Measurements from ENCODE around the gene CSKMT.

DNA sequence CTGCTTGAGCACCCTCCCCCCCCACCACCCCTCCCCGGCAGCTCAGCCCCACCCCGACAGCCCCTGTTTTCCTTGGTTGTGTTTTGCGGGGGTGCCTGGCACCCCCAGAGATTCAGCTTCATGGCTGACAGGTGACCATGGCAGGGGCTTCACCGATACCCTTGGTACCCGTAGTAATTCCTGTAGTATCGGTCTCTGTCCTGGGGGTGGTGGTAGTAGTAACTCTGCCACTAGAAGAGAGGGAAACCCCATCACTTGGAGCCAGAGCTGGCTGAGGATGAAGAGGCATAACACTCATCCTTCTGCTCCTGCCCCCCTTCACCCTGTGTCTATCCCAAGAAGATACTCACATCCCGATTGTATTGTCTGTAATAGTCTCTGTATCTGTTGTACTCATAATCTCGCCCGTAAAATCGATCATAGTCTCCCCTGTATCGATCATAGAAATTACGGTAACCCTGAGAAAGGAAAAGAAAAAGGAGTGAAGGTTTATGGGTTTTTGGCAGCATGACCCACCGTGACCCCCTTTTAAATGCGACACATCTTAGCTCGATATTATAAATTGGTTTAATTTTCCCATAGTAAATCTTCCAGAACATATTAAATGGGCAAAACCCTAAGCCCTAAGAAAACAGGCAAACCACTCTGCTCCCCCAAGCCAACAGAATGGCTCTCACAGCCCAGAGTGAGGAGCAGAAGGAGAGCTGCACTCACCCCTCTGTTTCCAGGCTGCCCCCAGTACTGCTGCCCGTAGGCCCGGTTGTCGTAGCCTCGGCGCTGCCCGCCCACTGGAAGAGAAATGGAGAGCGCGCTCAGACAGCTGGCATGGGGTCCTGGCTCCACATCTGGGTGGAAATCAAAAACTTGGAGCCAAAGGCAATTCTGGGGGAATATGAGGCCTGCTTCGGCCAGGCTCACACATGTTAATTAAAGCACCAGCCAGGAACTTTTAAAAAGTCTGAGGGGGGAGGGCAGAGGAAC is 50.3 kb downstream of the CSKMT start:
- TF ChIP-seq, protein P1, sequence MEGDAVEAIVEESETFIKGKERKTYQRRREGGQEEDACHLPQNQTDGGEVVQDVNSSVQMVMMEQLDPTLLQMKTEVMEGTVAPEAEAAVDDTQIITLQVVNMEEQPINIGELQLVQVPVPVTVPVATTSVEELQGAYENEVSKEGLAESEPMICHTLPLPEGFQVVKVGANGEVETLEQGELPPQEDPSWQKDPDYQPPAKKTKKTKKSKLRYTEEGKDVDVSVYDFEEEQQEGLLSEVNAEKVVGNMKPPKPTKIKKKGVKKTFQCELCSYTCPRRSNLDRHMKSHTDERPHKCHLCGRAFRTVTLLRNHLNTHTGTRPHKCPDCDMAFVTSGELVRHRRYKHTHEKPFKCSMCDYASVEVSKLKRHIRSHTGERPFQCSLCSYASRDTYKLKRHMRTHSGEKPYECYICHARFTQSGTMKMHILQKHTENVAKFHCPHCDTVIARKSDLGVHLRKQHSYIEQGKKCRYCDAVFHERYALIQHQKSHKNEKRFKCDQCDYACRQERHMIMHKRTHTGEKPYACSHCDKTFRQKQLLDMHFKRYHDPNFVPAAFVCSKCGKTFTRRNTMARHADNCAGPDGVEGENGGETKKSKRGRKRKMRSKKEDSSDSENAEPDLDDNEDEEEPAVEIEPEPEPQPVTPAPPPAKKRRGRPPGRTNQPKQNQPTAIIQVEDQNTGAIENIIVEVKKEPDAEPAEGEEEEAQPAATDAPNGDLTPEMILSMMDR (IDR thresholded peaks at IDR 0.05) = no peak
- no peak for TF ChIP-seq EZH2 (IDR thresholded peaks at IDR 0.05; ENCODE audit: borderline replicate concordance, insufficient read depth, low read depth, low read length, poor library complexity, severe bottlenecking)
